H1 (cell line): Measurements from ENCODE around the gene FOXC2. TPM values are rescaled to one million over a fixed set of nuclear protein-coding genes. Genes with fewer than 3 reads are reported as not detected.

Experiments
- CTCF ChIA-PET: fragments of 300-600 bp; sonication (Branson Sonifier 250); formaldehyde crosslinking; loops from one replicate; lab custom pipeline; 2021; ENCODE audit not compliant: partially characterized antibody; lab: Charles Lee
- POLR2A ChIA-PET: fragments of 300-600 bp; sonication (Branson Sonifier 250); formaldehyde crosslinking; loops from one replicate; lab custom pipeline; 2021; ENCODE audit warnings: inconsistent platforms; ENCODE audit not compliant: partially characterized antibody; lab: Charles Lee
- DNase-seq, 2 experiments: peaks; one replicate each; pipeline versions ENCODE4 v3.0.0 to v3.0.0-alpha.2; 2010 to 2022; ENCODE audit warnings: low spot score in 2 of 2, low read depth in 1 of 2, mixed read lengths in 1 of 2
- FAIRE-seq: peaks from 2 replicates; lab custom pipeline; 2011; peaks lifted over from hg19 to GRCh38; lab: Jason Lieb, UNC
- H2AFZ ChIP-seq: 2 replicates; pipeline ENCODE4 v1.8.1; 2012; ENCODE audit warnings: low read length, inconsistent platforms
- H2AK5ac ChIP-seq: 2 replicates; pipeline ENCODE4 v1.6.1; 2013; ENCODE audit warnings: low read depth, low read length
- H2BK120ac ChIP-seq: replicated peaks from 2 replicates; pipeline ENCODE3; 2013; ENCODE audit warnings: low read depth, low read length, inconsistent platforms
- H2BK12ac ChIP-seq: 2 replicates; pipeline ENCODE4 v1.6.1; 2013; ENCODE audit warnings: low read depth, low read length
- H2BK15ac ChIP-seq: 2 replicates; pipeline ENCODE4 v1.6.1; 2013; ENCODE audit warnings: low read length
- H2BK20ac ChIP-seq: 2 replicates; pipeline ENCODE4 v1.6.1; 2013; ENCODE audit warnings: low read length
- H2BK5ac ChIP-seq: 2 replicates; pipeline ENCODE4 v1.6.1; 2013; ENCODE audit warnings: low read depth, low read length
- H3K14ac ChIP-seq: 2 replicates; pipeline ENCODE4 v1.6.1; 2013; ENCODE audit warnings: inconsistent platforms; ENCODE audit not compliant: insufficient read length
- H3K18ac ChIP-seq: 2 replicates; pipeline ENCODE4 v1.6.1; 2013; ENCODE audit warnings: low read length; ENCODE audit errors: extremely low read depth
- H3K23ac ChIP-seq: 2 replicates; pipeline ENCODE4 v1.6.1; 2013; ENCODE audit warnings: inconsistent platforms; ENCODE audit not compliant: insufficient read length
- H3K23me2 ChIP-seq: 2 replicates; pipeline ENCODE4 v1.6.1; 2013; ENCODE audit warnings: low read depth, low read length
- H3K27ac ChIP-seq: 2 replicates; pipeline ENCODE4 v1.6.1; 2011; ENCODE audit warnings: low read depth, low read length, inconsistent platforms
- H3K27me3 ChIP-seq, 4 experiments: replicated peaks in 1 of 4; 1 replicate in 1 of 4; 2 replicates in 3 of 4; pipeline versions ENCODE4 v1.6.1 to v1.8.1; 2011 to 2013; ENCODE audit warnings: low read length in 3 of 4, mild to moderate bottlenecking in 3 of 4, inconsistent platforms in 2 of 4, mixed read lengths in 2 of 4, moderate library complexity in 1 of 4; ENCODE audit not compliant: control insufficient read depth in 3 of 4, insufficient read depth in 3 of 4; ENCODE audit errors: extremely low read depth in 1 of 4
- H3K36me3 ChIP-seq, 4 experiments: 2 replicates each; pipeline versions ENCODE4 v1.6.1 to v1.8.1; 2011 to 2013; ENCODE audit warnings: mild to moderate bottlenecking in 4 of 4, low read length in 3 of 4, moderate library complexity in 2 of 4, control low read depth in 1 of 4, inconsistent platforms in 1 of 4; ENCODE audit not compliant: insufficient read depth in 4 of 4, control insufficient read depth in 2 of 4
- H3K4ac ChIP-seq: replicated peaks from 2 replicates; pipeline ENCODE3; 2013; ENCODE audit warnings: low read length, low read depth, mixed read lengths, inconsistent platforms; ENCODE audit not compliant: insufficient read length
- H3K4me1 ChIP-seq, 4 experiments: replicated peaks in 1 of 4; 1 replicate in 1 of 4; 2 replicates in 3 of 4; pipeline versions ENCODE4 v1.6.1 to v1.8.1; 2011 to 2013; ENCODE audit warnings: low read length in 3 of 4, inconsistent platforms in 2 of 4, mixed read lengths in 1 of 4; ENCODE audit not compliant: insufficient read depth in 4 of 4, control insufficient read depth in 3 of 4
- H3K4me2 ChIP-seq, 2 experiments: 2 replicates each; pipeline versions ENCODE4 v1.6.1 to v1.8.1; 2011 to 2013; ENCODE audit warnings: low read depth in 2 of 2, low read length in 2 of 2, control low read depth in 1 of 2, inconsistent platforms in 1 of 2, mild to moderate bottlenecking in 1 of 2; ENCODE audit not compliant: insufficient read depth in 1 of 2
- H3K4me3 ChIP-seq, 4 experiments: fragments of 200-600, 300-600 bp in 1 of 4; sonication (generic), shearing (Covaris generic), sonication (Bioruptor Twin) in 1 of 4; 2 replicates each; pipeline versions ENCODE4 v1.5.1 to v1.8.1; 2011 to 2016; ENCODE audit warnings: low read length in 4 of 4, low read depth in 3 of 4, control low read depth in 2 of 4, inconsistent platforms in 2 of 4, mild to moderate bottlenecking in 2 of 4, mixed read lengths in 1 of 4, moderate library complexity in 1 of 4; ENCODE audit not compliant: insufficient read depth in 2 of 4; ENCODE audit errors: extremely low read depth in 1 of 4
- H3K56ac ChIP-seq: replicated peaks from 2 replicates; pipeline ENCODE3; 2013; ENCODE audit warnings: low read depth, mild to moderate bottlenecking, mixed read lengths, low read length, inconsistent platforms; ENCODE audit not compliant: insufficient read length
- H3K79me1 ChIP-seq: 2 replicates; pipeline ENCODE4 v1.6.1; 2013; ENCODE audit warnings: low read depth, low read length, control low read depth
- H3K79me2 ChIP-seq, 2 experiments: 2 replicates each; pipeline versions ENCODE4 v1.6.1 to v1.8.1; 2012 to 2013; ENCODE audit warnings: low read length in 2 of 2, mild to moderate bottlenecking in 2 of 2, inconsistent platforms in 1 of 2; ENCODE audit not compliant: insufficient read depth in 2 of 2, control insufficient read depth in 1 of 2
- H3K9ac ChIP-seq, 4 experiments: replicated peaks in 1 of 4; 1 replicate in 1 of 4; 2 replicates in 3 of 4; pipeline versions ENCODE4 v1.6.1 to v1.8.1; 2011 to 2013; ENCODE audit warnings: low read depth in 3 of 4, low read length in 3 of 4, control low read depth in 2 of 4, mild to moderate bottlenecking in 2 of 4, moderate library complexity in 2 of 4, inconsistent platforms in 1 of 4; ENCODE audit errors: extremely low read depth in 1 of 4
- H3K9me3 ChIP-seq, 2 experiments: 2 replicates each; pipeline versions ENCODE4 v1.6.1 to v1.8.1; 2012 to 2013; ENCODE audit warnings: mild to moderate bottlenecking in 2 of 2, moderate library complexity in 2 of 2, control low read depth in 1 of 2, inconsistent platforms in 1 of 2, low read depth in 1 of 2, low read length in 1 of 2, mixed read lengths in 1 of 2; ENCODE audit not compliant: insufficient read depth in 2 of 2
- H4K20me1 ChIP-seq, 2 experiments: replicated peaks in 1 of 2; 2 replicates each; pipeline versions ENCODE3 to v1.8.1; 2011 to 2013; ENCODE audit warnings: inconsistent platforms in 2 of 2, low read length in 2 of 2, mild to moderate bottlenecking in 1 of 2; ENCODE audit not compliant: insufficient read depth in 2 of 2, control insufficient read depth in 1 of 2
- H4K5ac ChIP-seq: 2 replicates; pipeline ENCODE4 v1.6.1; 2013; ENCODE audit warnings: low read length, low read depth, mixed read lengths, inconsistent platforms; ENCODE audit not compliant: insufficient read length
- H4K8ac ChIP-seq: 2 replicates; pipeline ENCODE4 v1.8.0; 2013; ENCODE audit warnings: mild to moderate bottlenecking, moderate library complexity, low read length, inconsistent platforms; ENCODE audit not compliant: insufficient read depth; ENCODE audit errors: extremely low read depth
- H4K91ac ChIP-seq: replicated peaks from 2 replicates; pipeline ENCODE3; 2013; ENCODE audit warnings: low read length, mixed read lengths, inconsistent platforms; ENCODE audit not compliant: insufficient read length
- BRCA1 ChIP-seq: IDR thresholded peaks from 2 replicates; pipeline ENCODE4 v1.6.1; 2012; ENCODE audit warnings: low read depth, low read length, improper control_type of control experiment
- CBX5 ChIP-seq: fragments of 300-800, 300-1000 bp; sonication (generic); IDR thresholded peaks from 2 replicates; pipeline ENCODE4 v1.7.1; 2016; ENCODE audit warnings: antibody characterized with exemption, low read length, low read depth
- CTCF ChIP-seq, 3 experiments: IDR thresholded peaks; 1 replicate in 2 of 3; 2 replicates in 1 of 3; pipeline versions ENCODE4 v1.5.1 to v1.6.1; 2011; ENCODE audit warnings: low read length in 3 of 3, mild to moderate bottlenecking in 3 of 3, inconsistent platforms in 2 of 3, low read depth in 1 of 3, moderate library complexity in 1 of 3; ENCODE audit not compliant: insufficient read depth in 1 of 3; ENCODE audit errors: control extremely low read depth in 1 of 3
- JUND ChIP-seq: IDR thresholded peaks from 2 replicates; pipeline ENCODE4 v1.6.1; 2011; ENCODE audit warnings: mild to moderate bottlenecking, improper control_type of control experiment, low read length
- KDM1A ChIP-seq: fragments of 200-600, 300-600 bp; sonication (generic); IDR thresholded peaks from 2 replicates; pipeline ENCODE4 v1.7.1; 2016; ENCODE audit warnings: mild to moderate bottlenecking, low read length, borderline replicate concordance
- KDM5A ChIP-seq: fragments of 200-600 bp; IDR thresholded peaks from 2 replicates; pipeline ENCODE4 v1.7.1; 2012; ENCODE audit warnings: mild to moderate bottlenecking, low read length, inconsistent platforms, mixed read lengths
- MAX ChIP-seq: IDR thresholded peaks from 2 replicates; pipeline ENCODE4 v1.6.1; 2012; ENCODE audit warnings: inconsistent platforms
- PHF8 ChIP-seq: fragments of 200-600 bp; sonication (generic); conservative IDR thresholded peaks from 2 replicates; pipeline ENCODE4 v1.7.1; 2012; ENCODE audit warnings: low read depth, mild to moderate bottlenecking, inconsistent platforms, low read length, moderate library complexity
- POU5F1 ChIP-seq: IDR thresholded peaks from 2 replicates; pipeline ENCODE4 v1.6.1; 2011; ENCODE audit warnings: low read depth, mild to moderate bottlenecking, low read length, moderate library complexity
- RAD21 ChIP-seq, 2 experiments: IDR thresholded peaks in 1 of 2; conservative IDR thresholded peaks in 1 of 2; 2 replicates each; pipeline ENCODE4 v1.6.1; 2011; ENCODE audit warnings: low read depth in 2 of 2, low read length in 2 of 2, improper control_type of control experiment in 1 of 2, inconsistent platforms in 1 of 2, mild to moderate bottlenecking in 1 of 2, moderate library complexity in 1 of 2
- TBP ChIP-seq: IDR thresholded peaks from 2 replicates; pipeline ENCODE4 v1.6.1; 2011; ENCODE audit warnings: low read depth, low read length, improper control_type of control experiment
- WGBS, 2 experiments: shearing (Covaris generic) in 1 of 2; methylation state at CpG; one replicate each; pipeline versions ENCODE4 v1.1.6 to v1.1.7; 2013 to 2015; ENCODE audit warnings: low lambda C conversion rate in 2 of 2, mixed read lengths in 2 of 2, inconsistent platforms in 1 of 2, low coverage in 1 of 2, missing lambda C conversion rate in 1 of 2; ENCODE audit not compliant: insufficient replicate concordance in 2 of 2, insufficient coverage in 1 of 2, insufficient read length in 1 of 2; ENCODE audit errors: extremely low coverage in 1 of 2, missing lambda C conversion rate in 1 of 2; 5-methylcytosine and 5-hydroxymethylcytosine counted together
- polyA plus RNA-seq, 7 experiments: library from polyadenylated mRNA; depleted of rRNA in 3 of 7; stranded (reverse) in 5 of 7; unstranded in 2 of 7; fragments of >200 nt in 5 of 7; fragments of 200-250 nt in 2 of 7; gene quantifications; 1 replicate in 5 of 7; 2 replicates in 1 of 7; 4 replicates in 1 of 7; pipeline versions ENCODE4 v1.2.1 to v1.2.3, GENCODE V29; 2011 to 2013; ENCODE audit warnings: missing spikeins in 2 of 7, mixed read lengths in 2 of 7
- total RNA-seq: library from RNA; stranded (reverse); fragmentation: NEBNext Ultra II Directional; extraction: Animal tissue kit (Norgen Biotek cat#: 25700); gene quantifications from 2 replicates; pipeline ENCODE4 v1.2.1, GENCODE V29; 2021

FOXC2 gene
- total and polyA plus RNA-seq, 2 of the 8 experiments (the other 6 are each of a cell fraction or from before 2014, with no cell fraction given) = 0.09 TPM; not detected in 1

GRCh38 chr16:86522634-86523033 lies 44.0 kb upstream of the FOXC2 start:
- Histone ChIP-seq H3K4me2 (no peak overlapping the region), H3K27ac (no peak overlapping the region), H2BK5ac (no peak overlapping the region), H2BK120ac (no peak overlapping the region), H3K4me1 (no peaks in the 10 kb centered on the region), H3K4me3 (no peak overlapping the region), H3K14ac (no peak overlapping the region), H3K79me2 (no peaks in the 10 kb centered on the region), H4K5ac (no peak overlapping the region), H4K20me1 (peaks cover 0 to 3% of the 10 kb centered on the region in 2 experiments), H3K4ac (no peak overlapping the region), H3K23ac (no peak overlapping the region), H3K9ac (no peak overlapping the region), H3K56ac (no peak overlapping the region), H2BK15ac (no peak overlapping the region), H3K36me3 (no peaks in the 10 kb centered on the region), H3K23me2 (no peaks in the 10 kb centered on the region), H3K27me3 (peaks cover 13 to 27% (median 19%) of the 10 kb centered on the region in 4 experiments), H3K18ac (no peak overlapping the region), H2AK5ac (no peak overlapping the region), H4K91ac (no peak overlapping the region), H4K8ac (no peak overlapping the region), H2BK20ac (no peak overlapping the region), H2AFZ (no peak overlapping the region), H2BK12ac (no peak overlapping the region), H3K9me3 (peaks cover 3% of the 10 kb centered on the region in 2 experiments; a peak in 2 of 4 replicates), H3K79me1 (no peaks in the 10 kb centered on the region)
- 76% methylated on average over 16 of the region's 16 CpGs; no CpG with 5 or more reads in 1 of the 2 experiments for WGBS, 2 experiments
- POLR2A ChIA-PET = interaction anchor here (0.8 to 1.2 kb wide), 2 partner anchors 30 to 452 kb away, joined by 3 read pairs; no protein-coding TSS in a partner anchor
- DNase-seq (no peak), FAIRE-seq (no peak)
- CTCF ChIA-PET = interaction anchor here (1.5 kb wide), 1 partner anchor 503 kb away, joined by 4 read pairs; no protein-coding TSS in a partner anchor
- TF ChIP-seq POU5F1 = no peak
- no peak for TF ChIP-seq KDM1A
- TF ChIP-seq RAD21 (IDR thresholded peaks at IDR 0.05 in 1 of 2, conservative IDR thresholded peaks at IDR 0.05 in 1 of 2; ENCODE audit: low read depth in 2 of 2, low read length in 2 of 2) = no peak
- no peak for TF ChIP-seq MAX
- TF ChIP-seq BRCA1 = no peak
- TF ChIP-seq TBP = no peak
- TF ChIP-seq CBX5 = no peak
- TF ChIP-seq JUND = no peak
- no peak for TF ChIP-seq CTCF (IDR thresholded peaks at IDR 0.05; ENCODE audit: control extremely low read depth in 1 of 3, insufficient read depth in 1 of 3, low read depth in 1 of 3, low read length in 3 of 3)
- TF ChIP-seq PHF8 = no peak
- TF ChIP-seq KDM5A = no peak
